Measurements from ENCODE around the gene UBE2V1. TPM values are rescaled to one million over a fixed set of nuclear protein-coding genes. Genes with fewer than 3 reads are reported as not detected.
"Not testable (repeated sequence)": the region's sequence is repeated elsewhere in the genome, so short reads cannot be mapped to it uniquely, and the experiment has no call there.

Gene UBE2V1
- total RNA-seq, 1 donor from 2014 or later, result 79.8 TPM

- no peak overlapping the region for H3K27ac Mint-ChIP-seq (ENCODE audit: unreplicated experiment)
- H3K4me3 Mint-ChIP-seq (ENCODE audit: unreplicated experiment), result no peak overlapping the region
- DNase-seq (ENCODE audit: low spot score), result no peak
- H3K36me3 Mint-ChIP-seq (ENCODE audit: low read depth), result peaks cover 12% of the 10 kb centered on the region
- H3K9me3 Mint-ChIP-seq (ENCODE audit: low read depth), result no peaks in the 10 kb centered on the region
- peaks cover 37% of the 10 kb centered on the region for H3K4me1 Mint-ChIP-seq (ENCODE audit: low read depth)
- H3K27me3 Mint-ChIP-seq (ENCODE audit: low read depth), result no peaks in the 10 kb centered on the region
- TF ChIP-seq CTCF (IDR thresholded peaks at IDR 0.05), result no peak
Observed at GRCh38 chr20:50089140-50089786, 23.7 kb downstream of the UBE2V1 start.

DNA sequence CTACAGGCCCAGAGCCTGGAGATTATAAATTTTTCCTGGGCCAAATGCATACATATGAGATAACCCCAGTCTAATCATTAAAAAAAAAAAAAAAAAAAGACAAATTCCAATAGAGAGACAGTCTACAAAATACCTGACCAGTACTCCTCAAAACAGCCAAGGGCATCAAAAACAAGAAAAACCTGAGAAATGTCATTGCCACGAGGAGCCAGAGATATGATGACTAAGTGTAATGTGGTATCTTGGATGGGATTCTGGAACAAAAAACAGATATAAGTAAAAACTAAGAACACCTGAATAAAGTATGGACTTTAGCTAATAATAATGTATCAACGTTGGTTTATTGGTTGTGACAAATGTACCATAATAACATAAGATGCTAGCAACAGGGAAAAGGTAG lies 24.9 kb downstream of the UBE2V1 start:
- Mint-ChIP-seq H3K4me1 (ENCODE audit: low read depth) (peaks cover 34% of the 10 kb centered on the region), H3K9me3 (ENCODE audit: low read depth) (no peaks in the 10 kb centered on the region), H3K27me3 (ENCODE audit: low read depth) (no peaks in the 10 kb centered on the region), H3K36me3 (ENCODE audit: low read depth) (peaks cover 6% of the 10 kb centered on the region), H3K4me3 (ENCODE audit: unreplicated experiment) (no peak overlapping the region), H3K27ac (ENCODE audit: unreplicated experiment) (no peak overlapping the region)
- no peak for DNase-seq (ENCODE audit: low spot score)
- no peak for TF ChIP-seq CTCF (IDR thresholded peaks at IDR 0.05)

- peaks cover 28% of the 10 kb centered on the region for H3K4me1 Mint-ChIP-seq (ENCODE audit: low read depth)
- no peaks in the 10 kb centered on the region for H3K27me3 Mint-ChIP-seq (ENCODE audit: low read depth)
- TF ChIP-seq CTCF (IDR thresholded peaks at IDR 0.05), result peak; percentile 92
- H3K27ac Mint-ChIP-seq (ENCODE audit: unreplicated experiment), result peak overlapping the region; percentile 76
- peak overlapping the region; percentile 37 for H3K4me3 Mint-ChIP-seq (ENCODE audit: unreplicated experiment)
- peaks cover 11% of the 10 kb centered on the region for H3K36me3 Mint-ChIP-seq (ENCODE audit: low read depth)
- DNase-seq (ENCODE audit: low spot score), result no peak
- H3K9me3 Mint-ChIP-seq (ENCODE audit: low read depth), result no peaks in the 10 kb centered on the region
Observed at GRCh38 chr20:50085481-50086365, 27.2 kb downstream of the UBE2V1 start.

- Mint-ChIP-seq H3K27me3 (ENCODE audit: low read depth) (no peaks in the 10 kb centered on the region), H3K27ac (ENCODE audit: unreplicated experiment) (peak overlapping the region; percentile 76), H3K4me3 (ENCODE audit: unreplicated experiment) (no peak overlapping the region), H3K36me3 (ENCODE audit: low read depth) (peaks cover 9% of the 10 kb centered on the region), H3K4me1 (ENCODE audit: low read depth) (peaks cover 23% of the 10 kb centered on the region), H3K9me3 (ENCODE audit: low read depth) (no peaks in the 10 kb centered on the region)
- TF ChIP-seq CTCF (IDR thresholded peaks at IDR 0.05), result no peak
- DNase-seq (ENCODE audit: low spot score), result no peak
Observed at GRCh38 chr20:50085146-50085480, 27.8 kb downstream of the UBE2V1 start.

DNA sequence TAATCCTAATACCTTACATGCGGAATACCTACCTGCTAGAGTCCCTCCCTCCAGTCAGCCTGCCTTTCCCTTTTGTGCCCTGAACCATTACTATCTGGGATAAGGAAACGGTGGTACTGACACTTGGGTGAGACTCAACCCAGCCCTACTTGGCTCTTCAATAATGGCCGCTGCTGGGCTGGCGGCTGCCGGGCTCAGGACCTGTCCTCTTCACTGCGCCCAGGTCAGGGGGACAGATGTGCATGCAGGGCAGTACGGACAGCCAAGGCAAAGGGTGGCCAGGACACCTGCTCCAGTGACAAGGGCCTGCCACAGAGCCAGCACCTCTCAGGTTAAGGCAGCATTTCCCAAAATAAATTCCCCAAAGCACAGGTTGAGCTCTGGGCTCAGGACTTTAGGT lies 29.9 kb downstream of the UBE2V1 start:
- H3K27ac Mint-ChIP-seq (ENCODE audit: unreplicated experiment), result no peak overlapping the region
- H3K4me1 Mint-ChIP-seq (ENCODE audit: low read depth), result peaks cover 22% of the 10 kb centered on the region
- H3K27me3 Mint-ChIP-seq (ENCODE audit: low read depth), result no peaks in the 10 kb centered on the region
- DNase-seq (ENCODE audit: low spot score), result peak; percentile 47
- peaks cover 9% of the 10 kb centered on the region for H3K36me3 Mint-ChIP-seq (ENCODE audit: low read depth)
- no peak for TF ChIP-seq CTCF (IDR thresholded peaks at IDR 0.05)
- H3K4me3 Mint-ChIP-seq (ENCODE audit: unreplicated experiment), result no peak overlapping the region
- no peaks in the 10 kb centered on the region for H3K9me3 Mint-ChIP-seq (ENCODE audit: low read depth)

DNA sequence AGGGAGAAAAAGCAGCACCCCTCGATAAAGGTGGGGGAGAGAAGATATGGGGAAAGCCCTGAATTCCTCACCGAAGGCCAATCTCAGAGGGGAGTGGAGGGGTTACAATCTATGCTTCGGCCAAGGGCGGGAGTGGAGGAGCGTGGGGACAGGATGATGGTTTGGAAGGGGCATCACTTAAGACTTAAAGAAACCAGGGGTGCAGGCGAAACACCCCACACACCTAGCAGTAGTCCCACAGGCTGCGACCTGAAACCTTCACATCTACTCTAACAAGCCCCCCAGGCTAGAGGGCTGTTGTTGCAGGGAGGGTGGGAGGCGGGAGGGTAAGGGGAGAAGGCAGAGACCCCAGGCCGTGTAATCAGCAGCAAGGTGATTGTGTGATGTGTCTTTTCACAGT lies 30.9 kb downstream of the UBE2V1 start:
- H3K27ac Mint-ChIP-seq (ENCODE audit: unreplicated experiment); H3K9me3 Mint-ChIP-seq (ENCODE audit: low read depth): not testable (repeated sequence)

More for the DNA sequence above, 30.9 kb downstream of the UBE2V1 start:
- not testable (repeated sequence) for H3K36me3 Mint-ChIP-seq (ENCODE audit: low read depth); H3K4me3 Mint-ChIP-seq (ENCODE audit: unreplicated experiment); H3K27me3 Mint-ChIP-seq (ENCODE audit: low read depth)
- H3K4me1 Mint-ChIP-seq (ENCODE audit: low read depth), result peaks cover 17% of the 10 kb centered on the region
- DNase-seq (ENCODE audit: low spot score), result peak; percentile 22
